WTC11 (cell line): ENCODE data around the gene CYB561D2.

Experiments
- CBFB ChIP-seq: sonication (generic); formaldehyde crosslinking; IDR thresholded peaks from 2 replicates; pipeline ENCODE4 v1.8.1; 2022; ENCODE audit warnings: mild to moderate bottlenecking, low read depth, missing genetic modification reagents
- CTCF ChIP-seq: fragments of 200-600 bp; IDR thresholded peaks from 2 replicates; pipeline ENCODE4 v1.8.0; 2022; ENCODE audit warnings: antibody characterized with exemption
- HMGXB4 ChIP-seq: sonication (generic); formaldehyde crosslinking; IDR thresholded peaks from 2 replicates; pipeline ENCODE4 v1.8.1; 2023; ENCODE audit warnings: mild to moderate bottlenecking, moderate library complexity, missing genetic modification reagents
- TEAD4 ChIP-seq: sonication (generic); formaldehyde crosslinking; IDR thresholded peaks from 2 replicates; pipeline ENCODE4 v1.8.0; 2022; ENCODE audit warnings: mild to moderate bottlenecking, missing genetic modification reagents
- TP53 ChIP-seq: sonication (generic); formaldehyde crosslinking; IDR thresholded peaks from 2 replicates; pipeline ENCODE4 v1.8.1; 2023; ENCODE audit warnings: mild to moderate bottlenecking, missing genetic modification reagents

DNA sequence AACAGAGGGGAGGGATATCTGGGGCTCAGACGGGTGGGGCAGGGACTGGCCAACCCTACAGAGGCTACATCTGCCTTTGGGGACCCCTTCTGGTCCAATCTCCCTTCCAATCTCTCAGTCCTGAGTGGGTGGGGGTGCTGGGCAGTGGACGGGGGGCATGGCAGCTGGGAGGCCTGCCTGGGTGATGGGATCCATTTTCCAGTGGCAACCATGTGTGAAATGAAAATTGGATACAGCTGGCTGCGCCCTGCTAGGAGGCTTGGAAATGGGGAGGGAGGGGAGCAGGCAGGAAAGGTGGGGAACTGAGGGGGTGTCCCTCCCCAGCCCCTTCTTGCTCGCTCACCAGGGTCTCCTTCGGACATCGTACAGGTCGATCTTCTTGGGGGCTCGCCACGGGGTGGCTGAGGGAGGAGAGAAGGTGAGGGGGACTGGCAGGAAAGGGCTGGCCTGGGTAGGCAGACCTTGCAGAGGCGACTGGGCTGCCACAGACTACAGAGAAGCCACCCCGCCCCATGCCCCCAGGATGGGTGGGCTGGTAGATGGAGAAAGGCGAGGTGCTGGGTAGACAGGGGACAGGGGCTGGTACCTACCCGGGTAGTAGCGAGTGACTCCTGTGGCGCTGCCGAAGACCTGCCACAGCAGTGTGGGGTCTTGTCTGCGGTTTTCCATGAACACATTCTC, 29.9 kb downstream of the CYB561D2 start:
- no peak for TF ChIP-seq CBFB (CRISPR knock-in tag)
- no peak for TF ChIP-seq CTCF
- TF ChIP-seq TP53: no peak
- TF ChIP-seq TEAD4 (CRISPR knock-in tag): no peak
- no peak for TF ChIP-seq HMGXB4 (CRISPR knock-in tag)
